Mesothelial cell of epicardium (in vitro differentiated cells): ENCODE data around the gene GJB3. TPM values are rescaled to one million over a fixed set of nuclear protein-coding genes. Genes with fewer than 3 reads are reported as not detected.

Experiments
- DNase-seq, 2 experiments: peaks; one replicate each; pipeline ENCODE4 v3.0.0; 2021; ENCODE audit warnings: low spot score in 2 of 2; ENCODE audit not compliant: unreplicated experiment in 2 of 2
- H3K27ac Mint-ChIP-seq: 2 replicates; pipeline ENCODE4 v1.8.0; 2021; ENCODE audit warnings: mixed read lengths
- H3K27me3 Mint-ChIP-seq: 2 replicates; pipeline ENCODE4 v1.8.0; 2021; ENCODE audit warnings: low read depth, mixed read lengths
- H3K36me3 Mint-ChIP-seq: 2 replicates; pipeline ENCODE4 v1.8.0; 2021; ENCODE audit warnings: mixed read lengths
- H3K4me1 Mint-ChIP-seq: 2 replicates; pipeline ENCODE4 v1.8.0; 2021; ENCODE audit warnings: mixed read lengths
- H3K4me3 Mint-ChIP-seq: 2 replicates; pipeline ENCODE4 v1.8.0; 2021; ENCODE audit warnings: mild to moderate bottlenecking, moderate library complexity, mixed read lengths
- H3K9me3 Mint-ChIP-seq: 2 replicates; pipeline ENCODE4 v1.8.0; 2021; ENCODE audit warnings: mixed read lengths
- CTCF ChIP-seq: fragments of 200-600 bp; sonication (generic); IDR thresholded peaks from one replicate; pipeline ENCODE4 v1.5.0; 2021; ENCODE audit warnings: antibody characterized with exemption; ENCODE audit not compliant: unreplicated experiment
- total RNA-seq: library from RNA; stranded (reverse); gene quantifications from 3 replicates; pipeline ENCODE4 v1.2.1, GENCODE V29; 2021

Gene GJB3
- total RNA-seq, 1 donor from 2014 or later: not detected

- Mint-ChIP-seq H3K9me3 (no peaks in the 10 kb centered on the region), H3K36me3 (no peaks in the 10 kb centered on the region), H3K4me3 (no peak overlapping the region), H3K4me1 (peaks cover 6% of the 10 kb centered on the region), H3K27me3 (peaks cover 78% of the 10 kb centered on the region), H3K27ac (no peak overlapping the region)
- DNase-seq: no peak
- TF ChIP-seq CTCF: no peak
Observed at GRCh38 chr1:34794001-34794789, 13.2 kb downstream of the GJB3 start.

- DNase-seq: no peak
- no peak overlapping the region for H3K4me3 Mint-ChIP-seq
- peaks cover 72% of the 10 kb centered on the region for H3K27me3 Mint-ChIP-seq
- no peak for TF ChIP-seq CTCF
- no peaks in the 10 kb centered on the region for H3K9me3 Mint-ChIP-seq
- no peaks in the 10 kb centered on the region for H3K36me3 Mint-ChIP-seq
- peaks cover 6% of the 10 kb centered on the region for H3K4me1 Mint-ChIP-seq
- H3K27ac Mint-ChIP-seq: no peak overlapping the region
Observed at GRCh38 chr1:34794790-34795180, 13.8 kb downstream of the GJB3 start.

GRCh38 chr1:34795916-34796315 lies 14.9 kb downstream of the GJB3 start:
- H3K27ac Mint-ChIP-seq: no peak overlapping the region
- no peak overlapping the region for H3K4me3 Mint-ChIP-seq
- H3K27me3 Mint-ChIP-seq: peaks cover 62% of the 10 kb centered on the region
- peaks cover 6% of the 10 kb centered on the region for H3K4me1 Mint-ChIP-seq
- TF ChIP-seq CTCF: no peak
- H3K36me3 Mint-ChIP-seq: no peaks in the 10 kb centered on the region
- no peak for DNase-seq
- H3K9me3 Mint-ChIP-seq: no peaks in the 10 kb centered on the region

GRCh38 chr1:34796990-34797389 lies 16.0 kb downstream of the GJB3 start:
- H3K27ac Mint-ChIP-seq: no peak overlapping the region
- peaks cover 6% of the 10 kb centered on the region for H3K4me1 Mint-ChIP-seq

GRCh38 chr1:34800214-34800613 lies 19.2 kb downstream of the GJB3 start:
- Mint-ChIP-seq H3K9me3 (peaks cover 12% of the 10 kb centered on the region), H3K27me3 (peaks cover 26% of the 10 kb centered on the region), H3K4me1 (peaks cover 3% of the 10 kb centered on the region), H3K4me3 (no peak overlapping the region), H3K27ac (no peak overlapping the region), H3K36me3 (no peaks in the 10 kb centered on the region)
- no peak for DNase-seq
- no peak for TF ChIP-seq CTCF

More at GRCh38 chr1:34796990-34797389, 16.0 kb downstream of the GJB3 start:
- H3K9me3 Mint-ChIP-seq: no peaks in the 10 kb centered on the region
- no peak for TF ChIP-seq CTCF
- no peaks in the 10 kb centered on the region for H3K36me3 Mint-ChIP-seq
- H3K27me3 Mint-ChIP-seq: peaks cover 51% of the 10 kb centered on the region
- no peak overlapping the region for H3K4me3 Mint-ChIP-seq
- DNase-seq: no peak
